ENCODE measurements around the gene MCM6. TPM values are rescaled to one million over a fixed set of nuclear protein-coding genes. Genes with fewer than 3 reads are reported as not detected.

The MCM6 gene
- polyA plus RNA-seq, 1 donor from 2014 or later = 7.0 TPM

- Histone ChIP-seq H2AFZ (ENCODE audit: low read depth, low read length) (no peak overlapping the region), H3K4me3 (ENCODE audit: low read length) (no peak overlapping the region), H3K79me2 (replicated peaks; ENCODE audit: insufficient read depth, low read length) (no peaks in the 10 kb centered on the region), H3K36me3 (ENCODE audit: insufficient read depth, low read length) (no peaks in the 10 kb centered on the region), H3K27me3 (ENCODE audit: insufficient read depth, low read depth, low read length) (no peaks in the 10 kb centered on the region), H3F3A (ENCODE audit: insufficient read depth, low read length, poor library complexity, severe bottlenecking) (no peaks in the 10 kb centered on the region), H3K27ac (ENCODE audit: low read length) (no peak overlapping the region), H4K20me1 (ENCODE audit: insufficient read depth) (no peaks in the 10 kb centered on the region), H3K4me2 (ENCODE audit: low read length) (no peak overlapping the region), H3K9me3 (ENCODE audit: low read length) (no peaks in the 10 kb centered on the region), H3K9me2 (ENCODE audit: insufficient read depth, low read length) (no peaks in the 10 kb centered on the region), H3K9ac (ENCODE audit: low read length) (no peak overlapping the region)
- TF ChIP-seq EP300 (conservative IDR thresholded peaks at IDR 0.05; ENCODE audit: poor library complexity, severe bottlenecking) (no peak), REST (IDR thresholded peaks at IDR 0.05; ENCODE audit: borderline replicate concordance) (no peak), EZH2 (IDR thresholded peaks at IDR 0.05; ENCODE audit: borderline replicate concordance, insufficient read depth, low read length, poor library complexity, severe bottlenecking) (no peak), RAD21 (conservative IDR thresholded peaks at IDR 0.05) (no peak), SMC3 (conservative IDR thresholded peaks at IDR 0.05; ENCODE audit: poor library complexity) (no peak), MXI1 (conservative IDR thresholded peaks at IDR 0.05; ENCODE audit: poor library complexity, severe bottlenecking) (no peak), POLR2AphosphoS5 (IDR thresholded peaks at IDR 0.05) (no peak), CTCF (IDR thresholded peaks at IDR 0.05; ENCODE audit: poor library complexity, severe bottlenecking) (no peak), TAF1 (IDR thresholded peaks at IDR 0.05; ENCODE audit: low read depth) (no peak)
Observed at GRCh38 chr2:135790423-135790822, 85.8 kb downstream of the MCM6 start.

Small RNA genes within 50 kb of the gene (small RNA-seq; reads per million reads assigned to genes)
- gene RF00019 = 0 to 1.2 (median 0) reads per million in 3 experiments

Other genes with a start within 250 kb of the MCM6 start
- 142 and 158 TPM in 2 replicates for gene UBXN4, start 134.6 kb downstream of the MCM6 start, polyA plus RNA-seq
- not detected in 2 replicates for gene LCT, start 39.3 kb downstream of the MCM6 start, polyA plus RNA-seq
- gene DARS1, start 109.2 kb upstream of the MCM6 start, polyA plus RNA-seq = 37.9 and 38.7 TPM in 2 replicates
- gene CXCR4, start 241.7 kb upstream of the MCM6 start, polyA plus RNA-seq = 0.50 and 1.6 TPM in 2 replicates